Astrocyte (in vitro differentiated cells and primary cell): ENCODE measurements around the gene CCR3.

Experiments used
- EZH2 ChIP-seq: IDR thresholded peaks from 2 replicates; pipeline ENCODE4 v1.6.1; 2012; ENCODE audit warnings: mild to moderate bottlenecking, low read length, inconsistent platforms; ENCODE audit not compliant: insufficient read depth
- TF ChIP-seq, protein P1 (sequence below): IDR thresholded peaks from 2 replicates; pipeline ENCODE4 v1.5.1; 2011; ENCODE audit warnings: low read depth, mild to moderate bottlenecking, inconsistent platforms, low read length, moderate library complexity; ENCODE audit not compliant: insufficient read depth

DNA sequence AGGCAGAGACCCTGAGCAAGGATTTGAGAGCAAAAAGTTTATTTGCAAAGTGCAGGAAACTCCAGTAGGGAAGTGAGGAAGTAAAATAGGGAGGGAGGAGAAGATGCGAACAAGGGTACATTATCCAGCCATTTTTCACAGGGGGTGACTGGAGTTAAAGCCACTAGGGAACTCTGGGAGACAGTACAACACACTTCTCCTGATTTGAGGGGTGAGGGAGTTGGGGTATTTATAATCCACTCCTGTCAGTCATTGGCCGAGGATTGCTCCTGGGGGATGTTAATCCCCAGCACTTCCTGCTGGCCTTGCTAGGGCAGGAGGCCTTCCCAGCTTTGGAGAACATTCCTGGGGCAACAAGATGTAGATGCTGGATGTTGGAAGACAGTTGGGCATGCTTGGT, 28.2 kb downstream of the CCR3 start:
- TF ChIP-seq, protein P1, sequence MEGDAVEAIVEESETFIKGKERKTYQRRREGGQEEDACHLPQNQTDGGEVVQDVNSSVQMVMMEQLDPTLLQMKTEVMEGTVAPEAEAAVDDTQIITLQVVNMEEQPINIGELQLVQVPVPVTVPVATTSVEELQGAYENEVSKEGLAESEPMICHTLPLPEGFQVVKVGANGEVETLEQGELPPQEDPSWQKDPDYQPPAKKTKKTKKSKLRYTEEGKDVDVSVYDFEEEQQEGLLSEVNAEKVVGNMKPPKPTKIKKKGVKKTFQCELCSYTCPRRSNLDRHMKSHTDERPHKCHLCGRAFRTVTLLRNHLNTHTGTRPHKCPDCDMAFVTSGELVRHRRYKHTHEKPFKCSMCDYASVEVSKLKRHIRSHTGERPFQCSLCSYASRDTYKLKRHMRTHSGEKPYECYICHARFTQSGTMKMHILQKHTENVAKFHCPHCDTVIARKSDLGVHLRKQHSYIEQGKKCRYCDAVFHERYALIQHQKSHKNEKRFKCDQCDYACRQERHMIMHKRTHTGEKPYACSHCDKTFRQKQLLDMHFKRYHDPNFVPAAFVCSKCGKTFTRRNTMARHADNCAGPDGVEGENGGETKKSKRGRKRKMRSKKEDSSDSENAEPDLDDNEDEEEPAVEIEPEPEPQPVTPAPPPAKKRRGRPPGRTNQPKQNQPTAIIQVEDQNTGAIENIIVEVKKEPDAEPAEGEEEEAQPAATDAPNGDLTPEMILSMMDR: no peak
- TF ChIP-seq EZH2: no peak
